Peyer's patch (tissue), 4 donors: ENCODE results near the gene MKNK2. TPM values are rescaled to one million over a fixed set of nuclear protein-coding genes. Genes with fewer than 3 reads are reported as not detected.

Experiments
- DNase-seq, 3 donors: peaks; one replicate each; pipeline ENCODE4 v3.0.0-alpha.2; 2017 to 2019
- H3K27ac ChIP-seq, 4 donors: fragments of 200-600 bp; sonication (generic); one replicate each; pipeline ENCODE4 v1.5.1; 2016 to 2019
- H3K27me3 ChIP-seq, 2 donors: fragments of 200-600 bp; sonication (generic); one replicate each; pipeline ENCODE4 v1.5.1; 2019
- H3K36me3 ChIP-seq, 3 donors: fragments of 200-600 bp; sonication (generic); one replicate each; pipeline ENCODE4 v1.5.1; 2016 to 2019
- H3K4me1 ChIP-seq, 4 donors: fragments of 200-600 bp; sonication (generic); one replicate each; pipeline ENCODE4 v1.5.1; 2016 to 2019
- H3K4me3 ChIP-seq, 4 donors: fragments of 200-600 bp; sonication (generic); 1 replicate in 3 of 4; 2 replicates in 1 of 4; pipeline ENCODE4 v1.5.1; 2016 to 2019; ENCODE audit warnings: mild to moderate bottlenecking in 1 of 4
- H3K9me3 ChIP-seq, 4 donors: fragments of 200-600 bp; sonication (generic); one replicate each; pipeline ENCODE4 v1.5.1; 2016 to 2019; ENCODE audit warnings: mild to moderate bottlenecking in 1 of 4
- POLR2A ChIP-seq, 2 donors: fragments of 450-650 bp; IDR thresholded peaks; one replicate each; pipeline ENCODE4 v1.5.1; 2017; ENCODE audit warnings: antibody characterized with exemption in 2 of 2, mild to moderate bottlenecking in 2 of 2, moderate library complexity in 2 of 2
- total RNA-seq, 4 donors: library from RNA; depleted of rRNA; stranded (reverse); fragments of >200 nt; gene quantifications; one replicate each; pipeline ENCODE4 v1.1.0, GENCODE V29; 2016
- TF ChIP-seq, protein P1 (sequence below), 6 experiments: fragments of 450-650 bp in 4 of 6; fragments of 200-600 bp in 2 of 6; sonication (generic) in 1 of 6; IDR thresholded peaks; one replicate each; pipeline ENCODE4 v1.5.1; 2017 to 2019; ENCODE audit warnings: antibody characterized with exemption in 6 of 6, mild to moderate bottlenecking in 3 of 6, moderate library complexity in 1 of 6

Gene MKNK2
- total RNA-seq, 4 donors from 2014 or later, result 119 to 253 (median 192) TPM

DNA sequence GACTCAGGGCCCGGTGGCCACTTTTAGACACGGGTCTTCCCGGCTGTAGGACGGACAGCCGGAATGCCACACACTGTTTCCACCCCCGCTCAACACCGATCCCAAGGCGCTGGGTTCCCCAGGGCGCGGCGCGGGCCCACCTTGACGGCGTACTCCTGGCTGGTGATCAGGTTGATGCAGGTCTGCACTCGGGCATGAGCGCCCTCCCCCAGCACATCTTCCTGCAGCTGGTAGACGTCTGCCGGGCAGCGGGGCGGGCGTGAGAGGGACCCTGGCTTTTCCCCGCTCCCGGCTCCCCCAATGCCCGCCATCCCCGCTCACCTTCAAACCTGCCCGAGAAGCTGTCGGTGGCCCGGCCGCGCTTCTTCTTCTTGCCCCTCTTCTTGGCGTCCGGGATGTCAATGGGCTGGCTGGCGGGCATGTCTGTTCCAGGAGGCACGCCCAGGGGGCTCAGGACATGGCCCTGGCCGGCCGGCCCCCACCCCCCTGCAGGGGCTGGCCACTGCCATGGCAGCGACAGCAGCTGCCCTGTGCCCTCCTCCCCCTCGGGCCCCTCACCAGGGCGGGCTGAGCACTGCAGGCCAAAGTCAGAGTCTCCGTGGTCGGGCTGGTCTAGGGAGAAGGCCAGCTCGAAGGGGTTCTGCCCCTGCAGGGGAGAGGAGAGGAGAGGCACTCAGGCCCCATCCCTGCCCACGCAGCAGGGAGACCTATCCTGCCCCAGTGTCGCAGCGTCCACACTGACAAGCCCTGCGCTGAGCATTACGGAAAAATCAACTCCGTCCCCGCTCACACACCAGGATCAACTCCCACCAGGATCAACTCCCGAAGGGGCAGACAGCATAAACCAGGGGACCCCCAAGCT is 4.8 kb downstream of the MKNK2 start:
- no peak for DNase-seq
- Histone ChIP-seq H3K4me3 (no peak overlapping the region), H3K9me3 (no peaks in the 10 kb centered on the region), H3K4me1 (peaks cover 10 to 78% (median 67%) of the 10 kb centered on the region in 4 donors), H3K27ac (peak overlapping the region in 3 of 4 donors; percentile 8 to 98 (median 14)), H3K27me3 (no peaks in the 10 kb centered on the region), H3K36me3 (peaks cover 0 to 45% (median 0%) of the 10 kb centered on the region in 3 donors)
- TF ChIP-seq, protein P1, sequence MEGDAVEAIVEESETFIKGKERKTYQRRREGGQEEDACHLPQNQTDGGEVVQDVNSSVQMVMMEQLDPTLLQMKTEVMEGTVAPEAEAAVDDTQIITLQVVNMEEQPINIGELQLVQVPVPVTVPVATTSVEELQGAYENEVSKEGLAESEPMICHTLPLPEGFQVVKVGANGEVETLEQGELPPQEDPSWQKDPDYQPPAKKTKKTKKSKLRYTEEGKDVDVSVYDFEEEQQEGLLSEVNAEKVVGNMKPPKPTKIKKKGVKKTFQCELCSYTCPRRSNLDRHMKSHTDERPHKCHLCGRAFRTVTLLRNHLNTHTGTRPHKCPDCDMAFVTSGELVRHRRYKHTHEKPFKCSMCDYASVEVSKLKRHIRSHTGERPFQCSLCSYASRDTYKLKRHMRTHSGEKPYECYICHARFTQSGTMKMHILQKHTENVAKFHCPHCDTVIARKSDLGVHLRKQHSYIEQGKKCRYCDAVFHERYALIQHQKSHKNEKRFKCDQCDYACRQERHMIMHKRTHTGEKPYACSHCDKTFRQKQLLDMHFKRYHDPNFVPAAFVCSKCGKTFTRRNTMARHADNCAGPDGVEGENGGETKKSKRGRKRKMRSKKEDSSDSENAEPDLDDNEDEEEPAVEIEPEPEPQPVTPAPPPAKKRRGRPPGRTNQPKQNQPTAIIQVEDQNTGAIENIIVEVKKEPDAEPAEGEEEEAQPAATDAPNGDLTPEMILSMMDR (IDR thresholded peaks at IDR 0.05), result no peak
- no peak for TF ChIP-seq POLR2A (IDR thresholded peaks at IDR 0.05)

DNA sequence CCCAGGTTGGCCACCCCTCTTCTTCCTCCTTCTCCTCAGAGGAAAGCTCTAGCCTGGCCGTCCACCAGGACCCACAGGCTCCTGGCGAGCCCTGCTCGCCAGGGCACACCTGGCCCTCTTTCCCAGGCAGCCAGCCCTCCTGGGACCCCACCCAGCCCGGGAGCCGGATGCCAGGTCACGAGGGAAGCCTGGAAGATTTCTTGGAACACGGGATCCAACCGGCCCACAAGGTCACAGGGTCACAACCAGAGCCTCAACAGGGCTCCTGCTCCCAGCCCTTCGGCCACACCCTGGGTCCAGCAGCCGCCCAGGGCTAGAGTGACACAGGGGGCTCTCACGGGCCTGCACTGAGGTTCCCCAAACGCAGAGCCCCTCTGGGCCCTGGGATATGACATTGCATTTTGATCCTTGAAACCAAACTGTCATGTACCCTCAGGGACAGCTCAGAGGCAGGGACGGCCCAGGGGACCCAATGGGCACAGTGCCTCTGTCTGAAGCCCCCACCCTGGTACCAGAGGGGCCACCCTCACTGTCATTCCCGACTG is 5.5 kb downstream of the MKNK2 start:
- H3K27ac ChIP-seq, result peak overlapping the region in 3 of 4 donors; percentile 47 to 88 (median 54)
- no peak overlapping the region for H3K4me3 ChIP-seq
- DNase-seq, result peak in 1 of 3 donors; percentile 48
- H3K27me3 ChIP-seq, result no peaks in the 10 kb centered on the region
- peaks cover 0 to 52% (median 0%) of the 10 kb centered on the region in 3 donors for H3K36me3 ChIP-seq
- H3K9me3 ChIP-seq, result no peaks in the 10 kb centered on the region
- TF ChIP-seq POLR2A (IDR thresholded peaks at IDR 0.05), result no peak
- TF ChIP-seq, protein P1 (IDR thresholded peaks at IDR 0.05), result no peak
- H3K4me1 ChIP-seq, result peaks cover 11 to 85% (median 71%) of the 10 kb centered on the region in 4 donors

DNA sequence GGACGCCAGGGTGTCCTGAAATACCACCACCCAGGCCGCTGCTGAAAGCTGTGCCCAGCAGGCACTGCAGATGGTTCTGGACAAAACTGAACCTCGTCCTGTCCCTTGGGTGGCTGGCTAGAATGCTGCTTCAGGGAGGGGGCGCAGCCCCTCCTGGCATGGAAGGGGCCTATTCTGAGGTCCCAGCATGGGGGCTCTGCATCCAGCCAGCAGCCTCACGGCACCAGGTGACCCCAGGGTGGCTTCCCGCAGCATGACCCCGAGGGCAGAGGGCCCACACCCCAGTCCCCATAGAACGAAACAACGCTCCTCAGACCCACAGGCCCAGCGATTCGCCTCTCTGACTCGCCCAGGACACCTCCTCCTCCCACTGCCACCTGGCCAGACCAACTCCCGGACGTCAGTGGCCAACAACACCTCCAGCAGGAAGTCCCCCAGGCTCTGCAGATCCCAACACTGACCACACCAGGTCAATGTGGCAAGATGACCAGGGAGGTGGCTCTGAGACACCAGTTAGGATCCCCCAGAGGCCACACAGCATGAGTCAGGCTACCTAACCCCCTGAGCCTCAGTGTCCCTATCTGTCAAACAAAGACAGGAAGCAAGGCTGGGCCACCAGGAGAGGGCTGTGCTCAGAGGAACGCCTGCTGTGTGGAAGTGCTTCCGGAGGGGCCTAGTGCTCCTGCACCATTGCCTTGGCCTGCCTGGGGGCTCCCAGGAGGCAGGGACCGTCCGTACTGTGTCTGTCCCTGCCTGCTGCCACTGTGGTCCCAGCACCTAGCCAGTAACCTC is 6.1 kb downstream of the MKNK2 start:
- no peak for DNase-seq
- Histone ChIP-seq H3K4me1 (peaks cover 11 to 92% (median 71%) of the 10 kb centered on the region in 4 donors), H3K27ac (peak overlapping the region in 3 of 4 donors; percentile 47 to 88 (median 54)), H3K36me3 (peaks cover 0 to 58% (median 0%) of the 10 kb centered on the region in 3 donors), H3K9me3 (no peaks in the 10 kb centered on the region), H3K4me3 (no peak overlapping the region), H3K27me3 (no peaks in the 10 kb centered on the region)
- TF ChIP-seq POLR2A (IDR thresholded peaks at IDR 0.05), result no peak
- TF ChIP-seq, protein P1 (IDR thresholded peaks at IDR 0.05), result no peak

DNA sequence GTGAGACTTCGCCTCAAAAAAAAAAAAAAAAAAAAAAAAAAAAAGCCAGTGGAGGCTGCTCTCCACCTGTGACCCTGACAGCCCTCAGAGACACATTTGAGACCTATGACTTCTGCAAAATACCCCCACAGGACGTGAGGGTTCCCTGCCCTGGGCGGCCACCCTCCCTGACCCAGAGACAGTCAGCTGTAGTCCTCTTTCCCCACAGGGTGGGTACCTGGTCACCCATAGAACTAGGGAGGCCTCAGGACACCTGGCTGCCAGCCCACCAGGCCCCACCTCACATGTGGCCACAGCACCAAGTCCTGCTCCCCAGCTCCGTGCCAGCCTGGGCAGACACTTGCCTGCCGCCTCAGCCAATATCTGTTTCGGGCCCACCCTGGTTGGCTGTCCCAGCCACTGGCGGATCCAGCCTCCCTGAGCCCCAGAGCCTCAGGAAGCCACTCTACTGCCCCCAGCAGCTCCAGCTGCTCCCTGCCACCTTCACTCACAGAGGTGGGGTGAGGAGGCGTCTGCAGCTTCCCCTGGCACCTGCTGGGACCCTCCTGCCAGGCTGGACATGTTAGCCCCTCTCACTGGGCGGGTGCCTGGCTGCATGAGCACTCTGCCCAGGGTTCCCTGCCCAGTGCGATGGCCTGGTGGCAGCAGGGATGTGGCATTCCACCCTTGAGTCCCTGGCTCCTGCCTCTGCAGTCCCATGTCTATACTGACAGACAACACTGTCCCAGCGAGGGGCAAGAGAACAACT is 6.9 kb downstream of the MKNK2 start:
- DNase-seq, result peak in 1 of 3 donors; percentile 54
- no peak for TF ChIP-seq POLR2A (IDR thresholded peaks at IDR 0.05)
- no peaks in the 10 kb centered on the region for H3K27me3 ChIP-seq
- peak overlapping the region in 3 of 4 donors; percentile 9 to 88 (median 54) for H3K27ac ChIP-seq
- H3K9me3 ChIP-seq, result no peaks in the 10 kb centered on the region
- peaks cover 11 to 89% (median 66%) of the 10 kb centered on the region in 4 donors for H3K4me1 ChIP-seq
- H3K4me3 ChIP-seq, result no peak overlapping the region
- H3K36me3 ChIP-seq, result peaks cover 0 to 66% (median 0%) of the 10 kb centered on the region in 3 donors

DNA sequence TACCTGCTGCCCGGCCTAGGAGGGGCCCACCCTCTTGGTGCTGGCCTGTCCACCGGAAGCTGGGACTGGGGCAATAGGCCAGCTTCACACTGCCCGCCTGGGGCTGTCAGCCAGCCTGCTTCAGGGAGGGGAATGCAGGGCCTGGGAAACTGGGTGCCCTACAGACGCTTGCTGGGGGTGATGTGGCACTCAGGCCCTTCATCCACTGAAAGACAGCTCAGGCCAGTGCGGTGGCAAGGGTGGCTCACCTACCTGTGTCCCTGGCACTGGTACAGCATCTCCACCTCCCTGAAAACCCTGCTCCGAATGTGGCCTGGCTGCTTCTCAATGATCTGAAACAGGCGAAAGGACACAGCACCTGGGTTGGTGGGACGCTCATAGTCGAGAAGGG is 7.8 kb downstream of the MKNK2 start:
- peaks cover 11 to 80% (median 57%) of the 10 kb centered on the region in 4 donors for H3K4me1 ChIP-seq
- H3K27ac ChIP-seq, result peak overlapping the region; percentile 85 to 91 (median 88)
- peak in 1 of 3 donors; percentile 56 for DNase-seq
- no peak for TF ChIP-seq POLR2A (IDR thresholded peaks at IDR 0.05)
- TF ChIP-seq, protein P1 (IDR thresholded peaks at IDR 0.05), result no peak
- H3K36me3 ChIP-seq, result peaks cover 0 to 75% (median 0%) of the 10 kb centered on the region in 3 donors
- H3K27me3 ChIP-seq, result no peaks in the 10 kb centered on the region
- no peaks in the 10 kb centered on the region for H3K9me3 ChIP-seq
- peak overlapping the region in 1 of 4 donors; percentile 36 for H3K4me3 ChIP-seq
